Heart right ventricle (tissue), 16 donors: ENCODE results near the gene RFC5. TPM values are rescaled to one million over a fixed set of nuclear protein-coding genes. Genes with fewer than 3 reads are reported as not detected.
A peak's percentile ranks its signal among the peaks of the same experiment; 100 is the strongest.

ENCODE experiments used
- ATAC-seq, 8 donors: fragments of 200-7000 bp; cut with Tn5 transposase; one replicate each; pipeline ENCODE4 v1.9.1; 2020; ENCODE audit warnings: mild to moderate bottlenecking in 8 of 8, moderate library complexity in 8 of 8, moderate number of reproducible peaks in 1 of 8
- DNase-seq, 2 donors: peaks; one replicate each; pipeline ENCODE4 v3.0.0-alpha.2; 2020
- H3K27ac ChIP-seq, 10 donors: fragments of 200-600 bp; sonication (generic) in 2 of 10; one replicate each; pipeline versions ENCODE4 v1.5.0 to v1.8.0; 2020 to 2022; ENCODE audit warnings: mild to moderate bottlenecking in 3 of 10
- H3K27me3 ChIP-seq, 7 donors: fragments of 200-600 bp; one replicate each; pipeline ENCODE4 v1.8.0; 2021 to 2022; ENCODE audit warnings: mild to moderate bottlenecking in 2 of 7
- H3K36me3 ChIP-seq, 9 donors: fragments of 200-600 bp; sonication (generic) in 1 of 9; one replicate each; pipeline versions ENCODE4 v1.5.0 to v1.8.0; 2020 to 2022; ENCODE audit warnings: mild to moderate bottlenecking in 2 of 9
- H3K4me1 ChIP-seq, 9 donors: fragments of 200-600 bp; sonication (generic) in 1 of 9; one replicate each; pipeline versions ENCODE4 v1.5.0 to v1.8.0; 2020 to 2022; ENCODE audit warnings: mild to moderate bottlenecking in 4 of 9
- H3K4me3 ChIP-seq, 10 donors: fragments of 200-600 bp; sonication (generic) in 2 of 10; one replicate each; pipeline versions ENCODE4 v1.5.0 to v1.8.0; 2020 to 2022; ENCODE audit warnings: mild to moderate bottlenecking in 7 of 10, moderate library complexity in 2 of 10
- H3K9me3 ChIP-seq, 11 donors: fragments of 200-600 bp in 10 of 11; sonication (generic) in 2 of 11; one replicate each; pipeline versions ENCODE4 v1.5.0 to v1.8.0; 2013 to 2022; ENCODE audit warnings: mild to moderate bottlenecking in 2 of 11, control low read depth in 1 of 11, moderate library complexity in 1 of 11
- WGBS, 2 donors: extraction: QIAGEN DNeasy Blood & Tissue Kit; methylation state at CpG; one replicate each; pipeline ENCODE4 v1.1.7; 2013; ENCODE audit warnings: inconsistent platforms in 1 of 2; 5-methylcytosine and 5-hydroxymethylcytosine counted together
- intact Hi-C, 10 donors: fragments of 100-400 bp; cut with DNase I; formaldehyde crosslinking; loops; one replicate each; pipeline versions ENCODE4 v1.11.1 to v1.14.2; 2022
- polyA plus RNA-seq, 2 donors: library from polyadenylated mRNA; stranded (reverse); fragments of 200-250 nt; gene quantifications; one replicate each; pipeline ENCODE4 v1.2.3, GENCODE V29; 2013
- total RNA-seq, 10 donors: library from RNA; stranded (reverse); fragmentation: NEBNext Ultra II Directional in 3 of 10; extraction: Animal tissue kit (Norgen Biotek cat#: 25700) in 3 of 10; gene quantifications; one replicate each; pipeline versions ENCODE4 v1.2.1 to v1.2.4, GENCODE V29; 2021 to 2023
- TF ChIP-seq, protein P1 (sequence below), 9 donors: fragments of 200-600 bp; sonication (generic) in 2 of 9; IDR thresholded peaks; one replicate each; pipeline versions ENCODE4 v1.5.0 to v1.8.0; 2021 to 2022; ENCODE audit warnings: antibody characterized with exemption in 9 of 9, mild to moderate bottlenecking in 5 of 9, moderate library complexity in 1 of 9
- donor health status: Arrhythmogenic right ventricular cardiomyopathy.
- donor health status: ischemic (EF 13 %, LVEDD 7.1; RV severe dilation, severe dysfunction).
- donor health status: healthy with polysubstance abuse.
- donor health status: DM: no; HTN: yes; CAD: no.
- donor health status: DM: no; HTN: no; CAD: no.
- donor health status: ischemic (EF 25% LVEDD 6.9; RV normal size, moderate dysfunction).
- donor health status: ischemic (EF 25% LVEDD 5.7; RV mildly dilated, moderate dysfunction).
- donor health status: healthy.
- donor health status: DM: yes; HTN: yes; CAD: no.
- donor health status: Ischemic cardiomyopathy.
- donor health status: ischemic (EF 35%, LVEDD 5.7; RV mildly dilated, moderate dysfunction).
- donor health status: nonischemic (EF 11% LVEDD 7.7; RV severe dilation, severe dysfunction).
- donor health status: DM: yes; HTN: yes; CAD: no.
- donor health status: PGD.
- donor health status: ischemic (EF 29% LVEDD 5.4; RV normal size, mild dysfunction).
- donor health status: nonischemic (EF 23%, LVEDD 6.1; RV moderate dilation, normal function).

Gene RFC5
- total and polyA plus RNA-seq, 12 donors: 2.4 to 6.2 (median 4.1) TPM

- TF ChIP-seq, protein P1, sequence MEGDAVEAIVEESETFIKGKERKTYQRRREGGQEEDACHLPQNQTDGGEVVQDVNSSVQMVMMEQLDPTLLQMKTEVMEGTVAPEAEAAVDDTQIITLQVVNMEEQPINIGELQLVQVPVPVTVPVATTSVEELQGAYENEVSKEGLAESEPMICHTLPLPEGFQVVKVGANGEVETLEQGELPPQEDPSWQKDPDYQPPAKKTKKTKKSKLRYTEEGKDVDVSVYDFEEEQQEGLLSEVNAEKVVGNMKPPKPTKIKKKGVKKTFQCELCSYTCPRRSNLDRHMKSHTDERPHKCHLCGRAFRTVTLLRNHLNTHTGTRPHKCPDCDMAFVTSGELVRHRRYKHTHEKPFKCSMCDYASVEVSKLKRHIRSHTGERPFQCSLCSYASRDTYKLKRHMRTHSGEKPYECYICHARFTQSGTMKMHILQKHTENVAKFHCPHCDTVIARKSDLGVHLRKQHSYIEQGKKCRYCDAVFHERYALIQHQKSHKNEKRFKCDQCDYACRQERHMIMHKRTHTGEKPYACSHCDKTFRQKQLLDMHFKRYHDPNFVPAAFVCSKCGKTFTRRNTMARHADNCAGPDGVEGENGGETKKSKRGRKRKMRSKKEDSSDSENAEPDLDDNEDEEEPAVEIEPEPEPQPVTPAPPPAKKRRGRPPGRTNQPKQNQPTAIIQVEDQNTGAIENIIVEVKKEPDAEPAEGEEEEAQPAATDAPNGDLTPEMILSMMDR (IDR thresholded peaks at IDR 0.05): no peak
- DNase-seq (no peak), ATAC-seq (no peak)
- WGBS, 2 donors: 1 to 13% methylated on average over 10 of the region's 10 CpGs
- Histone ChIP-seq H3K4me1 (peaks cover 0 to 7% (median 0%) of the 10 kb centered on the region in 9 donors), H3K27me3 (peaks cover 0 to 75% (median 55%) of the 10 kb centered on the region in 7 donors), H3K36me3 (no peaks in the 10 kb centered on the region), H3K27ac (no peak overlapping the region), H3K4me3 (peak overlapping the region in 6 of 10 donors; percentile 17 to 53 (median 47)), H3K9me3 (peaks cover 0 to 21% (median 9%) of the 10 kb centered on the region in 11 donors)
- intact Hi-C loops: no loop called here
Observed at GRCh38 chr12:117968151-117968789, 48.2 kb upstream of the RFC5 start.

GRCh38 chr12:117968826-117969659 is 47.5 kb upstream of the RFC5 start, which contains the start of gene KSR2:
TSS of gene KSR2 (minus strand) at chr12:117968990. CDS start at chr12:117968255, 735 bp downstream.
- peaks cover 0 to 77% (median 55%) of the 10 kb centered on the region in 7 donors for H3K27me3 ChIP-seq
- 1% methylated on average over 74 to 86 of the region's 86 CpGs for WGBS, 2 donors
- no peak within 1 kb of the TSS for H3K27ac ChIP-seq
- ATAC-seq (peak in 2 of 8 donors; percentile 20 to 47), DNase-seq (peak in 1 of 2 donors; percentile 3)
- H3K9me3 ChIP-seq: peaks cover 0 to 21% (median 9%) of the 10 kb centered on the region in 11 donors
- TF ChIP-seq, protein P1 (IDR thresholded peaks at IDR 0.05): no peak
- no peaks in the 10 kb centered on the region for H3K36me3 ChIP-seq
- H3K4me3 ChIP-seq: peak within 1 kb of the TSS in 9 of 10 donors; percentile 17 to 53 (median 43)
- H3K4me1 ChIP-seq: peaks cover 0 to 7% (median 0%) of the 10 kb centered on the region in 9 donors
- intact Hi-C loops: no loop called here

DNA sequence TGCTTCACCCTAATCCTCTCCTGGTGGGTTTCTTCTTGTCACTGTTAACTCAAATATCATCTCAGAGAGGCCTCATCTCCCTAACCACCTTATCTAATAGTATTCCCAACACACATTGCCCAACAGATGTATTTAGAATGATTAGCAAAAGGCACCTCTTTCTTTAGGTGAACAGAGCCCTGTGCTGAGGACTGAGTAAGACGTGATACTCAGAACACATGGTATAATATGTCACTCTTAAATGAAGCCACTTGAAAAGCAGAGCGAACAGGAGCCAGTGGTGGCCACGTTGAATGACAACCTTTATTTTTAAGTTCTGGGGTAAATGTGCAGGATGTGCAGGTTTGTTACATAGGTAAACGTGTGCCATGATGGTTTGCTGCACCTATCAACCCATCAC is 46.2 kb upstream of the RFC5 start:
- DNase-seq (no peak), ATAC-seq (no peak)
- 85% methylated on average over 4 of the region's 4 CpGs for WGBS, 2 donors
- TF ChIP-seq, protein P1 (IDR thresholded peaks at IDR 0.05): no peak
- Histone ChIP-seq H3K4me1 (peaks cover 0 to 7% (median 0%) of the 10 kb centered on the region in 9 donors), H3K36me3 (no peaks in the 10 kb centered on the region), H3K9me3 (peaks cover 0 to 21% (median 9%) of the 10 kb centered on the region in 11 donors), H3K27me3 (peaks cover 0 to 71% (median 52%) of the 10 kb centered on the region in 7 donors), H3K4me3 (no peak overlapping the region), H3K27ac (no peak overlapping the region)
- intact Hi-C loops: no loop called here

- intact Hi-C loops: no loop called here
- WGBS, 2 donors: 43 to 81% methylated on average over 2 of the region's 2 CpGs
- H3K4me1 ChIP-seq: peaks cover 0 to 7% (median 0%) of the 10 kb centered on the region in 9 donors
- peaks cover 0 to 66% (median 40%) of the 10 kb centered on the region in 7 donors for H3K27me3 ChIP-seq
- no peak overlapping the region for H3K4me3 ChIP-seq
- H3K9me3 ChIP-seq: peaks cover 0 to 21% (median 9%) of the 10 kb centered on the region in 11 donors
- TF ChIP-seq, protein P1 (IDR thresholded peaks at IDR 0.05): no peak
- ATAC-seq: no peak
- H3K36me3 ChIP-seq: no peaks in the 10 kb centered on the region
- no peak for DNase-seq
- H3K27ac ChIP-seq: no peak overlapping the region
Observed at GRCh38 chr12:117972301-117972700, 44.2 kb upstream of the RFC5 start.
